Middle frontal gyrus (tissue), 1 donor: ENCODE measurements around the gene FHL2.
"Not testable (repeated sequence)": the region's sequence is repeated elsewhere in the genome, so short reads cannot be mapped to it uniquely, and the experiment has no call there.

ENCODE experiments used
- DNase-seq: peaks from one replicate; pipeline ENCODE4 v3.0.0-alpha.2; 2015; ENCODE audit warnings: low spot score; ENCODE audit errors: extremely low spot score

Gene FHL2

GRCh38 chr2:105398336-105399206 is at the start of gene FHL2:
FHL2 (minus strand) TSS chr2:105399051; CDS start chr2:105386516, 12,535 bp downstream.
- no peak for DNase-seq

DNA sequence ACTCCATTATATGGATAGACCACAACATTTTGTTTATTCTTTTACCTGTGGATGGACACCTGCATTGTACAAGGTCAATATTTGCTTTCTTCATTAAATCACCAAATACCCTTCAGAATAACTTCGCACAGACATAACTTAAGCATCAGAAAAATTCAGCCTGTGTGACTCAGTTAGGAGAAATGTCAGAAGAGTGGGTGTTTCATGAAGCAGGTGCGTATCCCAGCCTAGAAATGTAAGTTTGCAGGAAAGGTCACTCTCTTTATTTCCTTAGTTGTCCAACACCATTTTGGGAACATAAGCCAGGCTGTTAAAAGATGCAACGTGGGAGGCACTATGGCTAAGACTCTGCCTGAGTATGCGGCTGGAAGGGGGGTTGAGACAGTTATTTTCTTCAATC is 48.6 kb upstream of the FHL2 start:
- no peak for DNase-seq

DNA sequence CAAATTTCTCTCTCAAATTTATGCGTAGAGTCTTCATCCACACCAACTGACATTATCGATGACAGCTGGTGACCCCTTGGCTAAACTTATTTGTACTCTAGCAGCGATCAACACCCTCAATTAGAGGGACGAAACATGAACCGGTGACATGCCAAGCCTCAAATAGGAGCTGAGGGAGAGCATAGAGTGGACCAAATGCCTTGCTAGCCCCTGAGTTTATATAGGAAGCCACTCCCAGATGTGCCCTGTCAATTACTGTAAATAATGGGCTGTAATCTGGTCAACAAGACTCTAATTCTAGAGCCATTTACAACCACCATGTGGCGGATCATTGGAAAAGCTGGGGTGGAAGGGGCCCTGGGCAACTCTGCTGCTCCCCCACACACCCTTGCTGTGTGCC is 47.6 kb upstream of the FHL2 start:
- no peak for DNase-seq

DNA sequence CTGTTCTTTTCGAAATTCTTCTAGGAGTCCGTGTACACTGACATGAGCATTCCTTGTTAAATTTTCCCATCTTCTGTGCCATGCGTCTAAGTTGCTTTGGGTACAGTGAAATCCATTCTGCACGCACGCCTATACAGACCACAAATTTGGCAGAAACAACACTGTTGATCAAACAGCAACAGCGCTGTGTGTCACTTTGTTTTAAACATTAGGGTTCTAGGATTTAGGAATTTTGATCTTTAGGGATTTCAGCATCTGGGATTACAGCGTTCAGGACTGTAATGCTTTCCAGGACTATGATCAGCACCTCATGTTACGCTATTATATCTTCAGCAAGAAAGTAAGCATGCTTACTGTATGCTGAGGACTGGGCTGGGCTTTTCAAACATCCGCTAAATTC is 47.1 kb upstream of the FHL2 start:
- no peak for DNase-seq

DNA sequence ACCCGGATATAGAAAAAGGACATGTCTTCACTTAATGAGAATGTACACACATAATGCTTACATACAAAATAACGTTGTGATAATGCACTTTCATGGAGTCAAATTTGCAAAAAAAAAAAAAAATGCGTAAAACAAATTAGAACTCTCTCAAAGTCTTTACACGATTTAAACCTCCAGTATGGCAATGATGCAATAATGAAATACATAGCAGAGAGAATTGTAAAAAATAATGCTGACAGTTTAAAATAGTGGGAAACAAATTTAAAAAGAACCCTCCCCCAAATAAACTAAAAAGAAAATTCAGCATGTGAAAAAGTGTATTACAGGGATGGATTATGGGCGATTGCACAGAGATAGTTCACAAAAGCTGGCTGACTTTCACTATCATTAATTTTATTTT is 46.6 kb upstream of the FHL2 start:
- no peak for DNase-seq

DNA sequence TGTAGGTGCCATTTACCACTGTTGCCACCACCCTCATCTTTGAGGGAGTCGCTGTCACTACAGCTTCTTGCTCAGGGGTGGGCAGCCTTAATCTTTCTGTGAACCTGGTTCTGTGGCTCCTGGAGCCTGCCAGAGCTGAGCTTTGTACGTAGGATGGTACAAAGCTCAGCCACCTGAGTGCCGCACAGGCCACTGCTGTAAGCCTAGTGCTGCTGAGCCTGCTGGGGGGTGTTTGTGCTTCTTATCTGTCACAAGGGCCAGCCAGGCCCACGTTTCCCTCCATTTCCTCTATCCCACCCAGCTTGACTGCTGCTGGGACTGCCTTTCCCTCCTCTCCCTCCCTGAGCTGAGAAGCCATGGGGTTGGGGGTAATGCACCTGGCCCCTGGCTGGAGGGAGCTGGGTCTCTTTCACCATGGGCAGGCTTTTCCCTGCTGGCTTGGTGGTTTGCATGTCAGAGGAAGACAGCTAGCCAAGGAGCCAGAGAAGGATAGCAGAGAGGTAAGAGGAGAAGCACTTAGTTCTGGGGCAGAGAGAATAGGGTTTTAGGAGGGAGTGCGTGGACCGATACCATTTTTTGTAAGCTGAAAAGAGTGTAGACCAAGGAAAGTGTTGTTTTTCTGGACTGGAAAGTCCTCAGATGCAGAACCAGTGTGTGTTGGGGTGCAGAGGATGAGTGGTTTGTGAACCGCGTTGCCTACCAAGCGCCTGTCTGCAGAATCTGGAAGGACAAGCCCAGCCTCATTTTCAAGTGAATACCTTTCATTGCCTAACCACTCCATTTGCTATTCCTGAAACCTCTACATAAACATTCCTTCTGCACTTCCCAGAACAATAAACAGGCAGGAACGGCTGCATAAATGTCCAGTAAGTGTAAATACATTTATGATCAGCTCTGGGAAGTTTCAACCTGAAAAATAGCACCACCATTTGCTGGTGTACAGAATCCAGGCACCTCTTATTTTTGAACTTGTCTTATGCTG is 45.1 kb upstream of the FHL2 start:
- DNase-seq = no peak

- no peak for DNase-seq
Observed at GRCh38 chr2:105442721-105443120, 43.9 kb upstream of the FHL2 start.

DNA sequence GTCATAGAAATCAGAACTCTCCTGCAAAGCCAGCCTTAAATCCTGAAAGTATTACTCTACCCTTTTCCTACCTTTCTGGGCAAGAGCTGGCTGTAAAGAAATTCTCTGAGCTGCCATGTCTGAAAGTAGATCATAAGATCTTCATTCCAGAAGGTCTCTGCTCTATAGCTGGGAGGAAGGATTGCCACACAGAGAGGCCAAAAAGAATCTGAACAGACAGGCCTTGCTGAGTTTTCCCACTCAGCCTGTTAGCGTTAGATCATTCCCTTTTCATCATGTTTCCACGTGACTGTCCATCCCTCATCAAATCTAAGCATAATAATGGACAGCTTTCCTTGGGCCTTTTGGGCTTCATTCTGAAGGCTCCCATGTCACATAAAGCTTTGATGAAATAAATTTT is 43.2 kb upstream of the FHL2 start:
- no peak for DNase-seq

DNA sequence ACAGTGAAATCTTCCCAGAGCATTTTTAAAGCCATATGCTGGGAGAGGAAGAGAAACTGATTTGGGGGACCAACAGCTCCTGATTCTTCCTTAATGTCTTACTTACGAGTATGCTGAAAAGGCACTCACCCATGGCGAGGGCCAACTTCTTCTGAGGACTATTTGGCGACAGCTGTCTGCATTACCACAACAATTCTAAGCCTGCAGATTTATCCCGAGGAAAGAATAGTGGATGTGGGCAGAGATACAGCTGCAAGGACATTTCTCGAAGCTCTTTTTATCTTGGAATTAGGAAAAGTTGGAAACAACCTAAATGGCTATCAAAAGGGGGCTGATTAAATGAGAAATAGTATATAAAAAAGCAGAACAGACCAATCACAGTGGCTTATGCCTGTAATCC is 40.3 kb upstream of the FHL2 start:
- no peak for DNase-seq

- no peak for DNase-seq
Observed at GRCh38 chr2:105438104-105438929, 39.5 kb upstream of the FHL2 start.

- DNase-seq = no peak
Observed at GRCh38 chr2:105437708-105438103, 38.9 kb upstream of the FHL2 start.

DNA sequence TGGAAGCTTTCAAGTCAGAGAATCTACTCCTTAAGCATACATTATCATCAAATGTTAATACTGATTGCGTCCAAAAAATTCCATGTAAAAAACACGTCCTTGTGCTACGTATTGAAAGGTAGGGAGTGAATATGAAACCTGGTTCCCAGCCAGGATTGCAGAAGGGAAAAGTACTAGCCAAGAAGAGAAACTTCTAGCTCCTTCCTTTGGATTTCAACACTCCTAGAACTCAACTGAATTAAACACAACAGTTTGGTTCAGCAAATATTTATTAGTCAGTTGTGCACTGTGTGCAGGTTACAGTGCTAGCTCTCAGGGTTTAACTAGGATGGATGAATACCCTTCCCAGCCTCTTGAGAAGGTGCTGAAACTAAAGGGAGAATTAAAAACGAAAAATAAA is 33.9 kb upstream of the FHL2 start:
- DNase-seq = no peak

- DNase-seq = no peak
Observed at GRCh38 chr2:105432044-105432399, 33.2 kb upstream of the FHL2 start.

DNA sequence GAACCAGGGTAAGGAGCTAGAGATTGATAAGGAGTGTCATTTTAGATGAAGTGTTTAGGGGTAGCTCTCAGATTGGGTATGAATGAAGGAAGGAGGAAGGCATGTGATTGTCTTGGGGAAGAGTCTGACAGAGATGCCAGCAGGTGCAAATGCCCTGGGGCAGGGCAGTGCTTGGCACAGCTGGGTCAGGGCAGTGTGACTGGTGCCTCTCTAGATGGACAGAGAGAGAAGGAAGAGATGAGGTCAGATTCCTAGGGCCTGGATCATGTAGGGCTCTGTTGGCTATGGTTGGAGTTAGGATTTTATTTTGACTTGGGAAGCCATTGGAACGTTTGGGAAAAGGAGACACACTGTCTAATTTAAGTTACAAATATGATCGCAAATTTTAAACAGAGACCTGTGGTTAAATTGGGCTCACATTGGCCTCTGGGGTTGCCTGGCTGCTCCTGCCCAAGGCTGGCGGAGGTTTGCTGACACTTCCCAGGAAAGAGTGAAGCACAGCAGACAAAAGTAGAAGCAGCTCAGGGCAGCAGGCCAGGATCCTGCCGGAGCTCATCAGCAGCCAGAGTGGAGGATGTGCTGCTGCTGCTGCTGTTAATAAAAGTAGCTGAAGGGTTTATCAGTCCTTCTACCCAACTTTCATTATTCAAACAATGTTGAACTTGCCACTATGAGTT is 32.7 kb upstream of the FHL2 start:
- DNase-seq = no peak

- no peak for DNase-seq
Observed at GRCh38 chr2:105428387-105429018, 29.7 kb upstream of the FHL2 start.

- no peak for DNase-seq
Observed at GRCh38 chr2:105427485-105427884, 28.6 kb upstream of the FHL2 start.

- DNase-seq = no peak
Observed at GRCh38 chr2:105426626-105427292, 27.9 kb upstream of the FHL2 start.

- DNase-seq = no peak
Observed at GRCh38 chr2:105425936-105426625, 27.2 kb upstream of the FHL2 start.

GRCh38 chr2:105424836-105425235 is 26.0 kb upstream of the FHL2 start:
- DNase-seq = not testable (repeated sequence)
